Measurements from ENCODE around the gene EWSR1.

DNA sequence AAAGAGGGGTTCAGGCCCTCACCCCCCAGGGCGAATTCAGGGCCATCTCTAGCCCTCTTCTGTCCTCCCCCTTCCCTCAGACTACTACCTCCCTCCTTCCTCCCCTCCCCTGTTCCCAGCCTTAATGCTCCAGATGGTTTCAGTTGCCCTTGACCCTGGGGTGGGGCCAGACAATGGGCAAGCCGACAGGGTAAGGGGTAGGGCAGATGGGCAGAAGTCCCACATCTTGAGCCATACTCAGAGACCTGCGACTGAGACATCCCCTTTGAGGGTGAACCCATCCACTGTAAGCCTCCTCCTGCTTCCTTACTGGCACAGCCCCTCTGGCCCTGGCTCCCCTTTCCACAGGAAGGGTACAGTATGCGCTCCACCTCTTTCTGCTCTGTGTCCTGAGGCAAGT, 2.1 kb upstream of the EWSR1 start:
- TF ChIP-seq ZNF777 (tag by site-specific recombination; IDR thresholded peaks at IDR 0.05; ENCODE audit: borderline replicate concordance) (no peak), SP2 (tag by site-specific recombination; IDR thresholded peaks at IDR 0.05) (0 out of 2 replicates have a peak, but pooled peaks have one; percentile 16), ZBTB8A (tag by site-specific recombination; IDR thresholded peaks at IDR 0.05) (no peak), ZNF311 (tag by site-specific recombination; IDR thresholded peaks at IDR 0.05; ENCODE audit: borderline replicate concordance) (no peak), TCF7L2 (IDR thresholded peaks at IDR 0.05; ENCODE audit: borderline replicate concordance, low read depth, low read length) (no peak)
- TF ChIP-seq, protein P1, sequence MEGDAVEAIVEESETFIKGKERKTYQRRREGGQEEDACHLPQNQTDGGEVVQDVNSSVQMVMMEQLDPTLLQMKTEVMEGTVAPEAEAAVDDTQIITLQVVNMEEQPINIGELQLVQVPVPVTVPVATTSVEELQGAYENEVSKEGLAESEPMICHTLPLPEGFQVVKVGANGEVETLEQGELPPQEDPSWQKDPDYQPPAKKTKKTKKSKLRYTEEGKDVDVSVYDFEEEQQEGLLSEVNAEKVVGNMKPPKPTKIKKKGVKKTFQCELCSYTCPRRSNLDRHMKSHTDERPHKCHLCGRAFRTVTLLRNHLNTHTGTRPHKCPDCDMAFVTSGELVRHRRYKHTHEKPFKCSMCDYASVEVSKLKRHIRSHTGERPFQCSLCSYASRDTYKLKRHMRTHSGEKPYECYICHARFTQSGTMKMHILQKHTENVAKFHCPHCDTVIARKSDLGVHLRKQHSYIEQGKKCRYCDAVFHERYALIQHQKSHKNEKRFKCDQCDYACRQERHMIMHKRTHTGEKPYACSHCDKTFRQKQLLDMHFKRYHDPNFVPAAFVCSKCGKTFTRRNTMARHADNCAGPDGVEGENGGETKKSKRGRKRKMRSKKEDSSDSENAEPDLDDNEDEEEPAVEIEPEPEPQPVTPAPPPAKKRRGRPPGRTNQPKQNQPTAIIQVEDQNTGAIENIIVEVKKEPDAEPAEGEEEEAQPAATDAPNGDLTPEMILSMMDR (tag by site-specific recombination; IDR thresholded peaks at IDR 0.05), result no peak

All from HEK293 (cell line).